Stimulated activated CD4-positive, alpha-beta T cell treated with anti-CD3 and anti-CD28 coated beads, TNF-alpha, amount 100 ng/mL, for 4 hours (primary cell): ENCODE results near the gene UQCRHL.
"Not testable (repeated sequence)": the region's sequence is repeated elsewhere in the genome, so short reads cannot be mapped to it uniquely, and the experiment has no call there.

Experiments used
- DNase-seq, 3 experiments: peaks; one replicate each; pipeline ENCODE4 v3.0.0-alpha.2; 2020; ENCODE audit warnings: low read depth in 3 of 3

The UQCRHL gene

GRCh38 chr1:15807549-15807948, at the start of gene UQCRHL:
TSS of gene UQCRHL (minus strand) at chr1:15807649. CDS start at chr1:15807649, 0 bp downstream.
- not testable (repeated sequence) for DNase-seq

GRCh38 chr1:15856888-15857287, 49.4 kb upstream of the UQCRHL start:
- no peak for DNase-seq

GRCh38 chr1:15852828-15853302, 45.4 kb upstream of the UQCRHL start:
- DNase-seq = no peak

GRCh38 chr1:15852036-15852827, 44.8 kb upstream of the UQCRHL start:
- no peak for DNase-seq

- no peak for DNase-seq
These were observed 44.0 kb upstream of the UQCRHL start for GRCh38 chr1:15851210-15852035.

GRCh38 chr1:15850471-15851001, 43.1 kb upstream of the UQCRHL start:
- DNase-seq = no peak

- DNase-seq = no peak
These were observed 42.4 kb upstream of the UQCRHL start for GRCh38 chr1:15849775-15850324.

- peak; percentile 34 to 51 (median 45) for DNase-seq
These were observed 41.7 kb upstream of the UQCRHL start for GRCh38 chr1:15848929-15849774.

- peak; percentile 8 to 38 (median 20) for DNase-seq
These were observed 40.9 kb upstream of the UQCRHL start for GRCh38 chr1:15848143-15848928.

DNA sequence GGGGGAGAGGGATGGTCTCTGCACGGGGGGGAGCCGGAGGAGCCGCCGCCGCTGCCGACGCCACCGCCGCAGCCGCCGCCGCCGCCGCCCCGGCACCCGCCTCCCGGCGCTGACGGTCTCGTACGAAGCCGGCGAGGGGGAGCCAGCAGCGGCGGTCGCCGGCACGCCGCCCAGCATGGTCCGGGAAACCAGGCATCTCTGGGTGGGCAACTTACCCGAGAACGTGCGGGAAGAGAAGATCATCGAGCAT, 40.4 kb upstream of the UQCRHL start:
- peak in 1 of 3 experiments; percentile 47 for DNase-seq

- peak; percentile 95 to 97 (median 97) for DNase-seq
These were observed 39.8 kb upstream of the UQCRHL start, which contains the start of gene SPEN for GRCh38 chr1:15847100-15847892. TSS of gene SPEN (plus strand) at chr1:15847707. CDS start at chr1:15848068, 361 bp downstream.

DNA sequence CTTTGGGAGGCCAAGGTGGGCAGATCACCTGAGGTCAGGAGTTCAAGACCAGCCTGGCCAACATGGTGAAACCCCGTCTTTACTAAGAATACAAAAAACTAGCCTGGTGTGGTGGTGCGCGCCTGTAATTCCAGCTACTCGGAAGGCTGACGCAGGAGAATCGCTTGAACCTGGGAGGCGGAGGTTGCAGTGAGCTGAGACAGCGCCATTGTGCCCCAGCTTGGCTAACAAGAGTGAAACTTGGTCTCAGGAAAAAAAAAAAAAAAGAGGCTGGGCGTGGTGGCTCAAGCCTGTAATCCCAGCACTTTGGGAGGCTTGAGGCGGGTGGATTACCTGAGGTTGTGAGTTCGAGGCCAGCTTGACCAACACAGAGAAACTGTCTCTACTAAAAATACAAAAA, 38.6 kb upstream of the UQCRHL start:
- DNase-seq = not testable (repeated sequence)

DNA sequence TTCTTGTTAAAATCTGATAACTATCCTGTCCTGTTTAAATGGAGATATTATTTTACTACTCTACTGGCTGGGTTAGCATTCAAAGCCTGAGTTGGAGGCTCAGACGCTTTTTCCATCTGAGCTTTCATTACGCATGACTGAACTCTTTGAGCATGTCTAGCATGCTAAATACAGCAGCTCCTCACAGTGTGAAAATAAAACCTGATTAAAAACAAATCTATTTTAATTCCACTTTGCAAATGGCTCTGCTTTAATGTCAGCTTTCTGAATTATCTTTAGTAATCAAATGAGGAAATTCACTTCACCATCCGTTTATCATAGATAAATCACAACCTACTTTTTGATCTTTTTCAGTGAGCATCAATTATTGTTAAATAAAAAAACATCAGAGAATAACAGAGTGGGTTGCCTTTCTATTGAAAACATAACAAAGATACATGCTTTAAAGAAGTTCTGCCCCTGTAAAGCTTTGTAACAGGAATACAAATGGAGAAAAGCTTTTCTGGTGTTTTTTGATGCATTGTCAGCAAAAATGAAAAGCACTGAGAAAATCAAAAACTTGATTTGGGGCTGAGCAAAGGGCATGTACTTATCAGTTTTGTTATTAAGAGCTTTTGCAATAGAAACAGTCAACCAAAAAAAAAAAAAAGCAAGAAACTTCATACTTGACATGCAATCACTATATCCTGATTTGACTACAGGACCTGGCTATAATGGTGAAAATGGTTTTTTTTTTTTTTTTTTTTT, 36.5 kb upstream of the UQCRHL start:
- DNase-seq = no peak

DNA sequence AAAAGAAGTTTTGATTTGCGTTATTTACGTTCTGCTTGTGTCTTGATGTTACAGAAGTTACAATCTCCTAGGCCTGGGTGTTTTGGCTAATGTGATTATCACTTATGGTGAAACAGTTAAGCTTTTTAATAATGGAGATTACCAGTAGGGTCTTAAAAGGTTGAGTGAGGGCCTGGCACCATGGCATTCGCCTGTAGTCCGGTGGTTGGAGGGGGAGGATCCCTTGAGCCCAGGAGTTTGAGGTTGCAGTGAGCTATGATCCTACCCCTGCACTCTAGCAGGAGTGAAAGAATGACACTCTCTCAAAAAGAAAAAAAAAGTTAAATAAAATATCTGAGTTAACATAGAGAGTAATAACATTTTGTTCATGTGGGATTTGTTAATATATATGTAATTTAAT, 31.3 kb upstream of the UQCRHL start:
- DNase-seq = no peak

DNA sequence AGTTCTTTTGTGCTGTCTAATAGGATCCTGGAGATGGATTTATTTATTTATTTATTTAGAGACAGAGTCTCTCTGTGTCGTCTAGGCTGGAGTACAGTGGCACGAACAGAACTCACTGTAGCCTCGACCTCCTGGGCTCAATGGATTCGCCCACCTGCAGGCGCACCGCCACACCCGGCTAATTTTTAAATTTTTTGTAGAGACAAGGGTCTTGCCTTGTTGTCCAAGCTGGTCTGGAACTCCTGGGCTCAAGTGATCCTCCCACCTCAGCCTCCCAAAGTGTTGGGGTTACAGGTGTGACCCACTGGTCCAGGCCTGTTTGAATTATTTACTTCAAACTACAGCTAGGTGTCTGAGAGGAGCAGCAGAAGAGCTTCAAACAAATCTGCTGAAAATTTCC, 30.5 kb upstream of the UQCRHL start:
- no peak for DNase-seq

DNA sequence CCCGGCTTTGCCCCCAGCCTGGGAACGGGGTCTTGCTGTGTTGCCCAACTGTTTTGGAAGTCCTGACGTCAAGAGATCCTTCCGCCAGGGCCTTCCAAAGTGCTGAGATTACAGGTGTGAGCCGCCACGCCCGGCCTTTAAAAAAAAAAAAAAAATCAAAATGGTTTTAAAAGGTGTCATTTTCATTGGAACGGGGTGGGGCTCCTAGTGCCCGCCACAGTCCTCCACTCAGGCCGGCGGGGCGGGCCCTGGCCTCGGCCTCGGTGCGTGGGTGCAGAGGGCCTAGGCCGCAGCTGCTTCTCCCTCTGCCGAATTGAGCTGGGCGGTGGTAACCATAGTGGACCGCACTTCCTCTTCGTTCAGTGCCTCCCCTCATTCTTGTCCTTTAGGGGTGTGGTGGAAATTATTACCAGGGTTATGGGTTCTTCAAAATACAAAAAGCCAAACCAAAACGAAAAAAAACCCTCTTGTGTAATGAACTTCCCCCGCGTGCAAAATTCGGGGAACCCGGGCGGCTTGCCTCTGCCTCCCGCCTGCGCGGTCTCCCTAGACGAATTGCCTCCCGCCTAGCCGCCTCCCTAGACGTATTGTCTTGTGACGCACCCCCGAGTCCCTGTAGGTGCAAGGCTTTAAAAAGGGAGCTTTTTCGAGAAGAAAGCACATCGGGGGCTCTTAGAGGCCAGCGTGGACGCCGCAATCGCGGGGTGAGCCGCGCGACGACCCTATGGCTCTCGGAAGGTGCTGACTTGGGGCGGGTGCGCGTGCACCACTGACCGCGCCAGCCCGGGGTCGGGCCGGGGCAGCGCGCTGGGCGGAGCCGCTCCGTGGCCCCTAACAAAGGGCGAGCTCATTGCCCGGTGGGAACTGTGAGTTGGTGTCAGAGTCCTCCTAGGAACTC, 29.6 kb upstream of the UQCRHL start:
- peak in 2 of 3 experiments; percentile 50 to 55 for DNase-seq

DNA sequence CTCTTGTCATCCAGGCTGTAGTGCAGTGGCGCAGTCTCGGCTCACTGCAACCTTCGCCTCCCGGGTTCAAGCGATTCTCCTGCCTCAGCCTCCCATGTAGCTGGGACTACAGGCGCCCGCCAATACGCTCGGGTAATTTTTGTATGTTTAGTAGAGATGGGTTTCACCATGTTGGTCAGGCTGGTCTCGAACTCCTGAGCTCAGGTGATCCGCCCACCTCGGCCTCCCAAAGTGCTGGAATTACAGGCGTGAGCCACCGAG, 29.0 kb upstream of the UQCRHL start:
- DNase-seq = not testable (repeated sequence)
